GM18508 (cell line): Measurements from ENCODE around the gene BAHD1.

Experiments
- ATAC-seq: cut with Tn5 transposase; IDR thresholded peaks from one replicate; pipeline ENCODE4 v1.9.1; 2021; ENCODE audit warnings: moderate number of reproducible peaks; ENCODE audit not compliant: insufficient read depth, unreplicated experiment

Gene BAHD1

GRCh38 chr15:40464595-40465185 is 23.9 kb downstream of the BAHD1 start:
- ATAC-seq: no peak

GRCh38 chr15:40465939-40466338 is 25.2 kb downstream of the BAHD1 start:
- no peak for ATAC-seq

DNA sequence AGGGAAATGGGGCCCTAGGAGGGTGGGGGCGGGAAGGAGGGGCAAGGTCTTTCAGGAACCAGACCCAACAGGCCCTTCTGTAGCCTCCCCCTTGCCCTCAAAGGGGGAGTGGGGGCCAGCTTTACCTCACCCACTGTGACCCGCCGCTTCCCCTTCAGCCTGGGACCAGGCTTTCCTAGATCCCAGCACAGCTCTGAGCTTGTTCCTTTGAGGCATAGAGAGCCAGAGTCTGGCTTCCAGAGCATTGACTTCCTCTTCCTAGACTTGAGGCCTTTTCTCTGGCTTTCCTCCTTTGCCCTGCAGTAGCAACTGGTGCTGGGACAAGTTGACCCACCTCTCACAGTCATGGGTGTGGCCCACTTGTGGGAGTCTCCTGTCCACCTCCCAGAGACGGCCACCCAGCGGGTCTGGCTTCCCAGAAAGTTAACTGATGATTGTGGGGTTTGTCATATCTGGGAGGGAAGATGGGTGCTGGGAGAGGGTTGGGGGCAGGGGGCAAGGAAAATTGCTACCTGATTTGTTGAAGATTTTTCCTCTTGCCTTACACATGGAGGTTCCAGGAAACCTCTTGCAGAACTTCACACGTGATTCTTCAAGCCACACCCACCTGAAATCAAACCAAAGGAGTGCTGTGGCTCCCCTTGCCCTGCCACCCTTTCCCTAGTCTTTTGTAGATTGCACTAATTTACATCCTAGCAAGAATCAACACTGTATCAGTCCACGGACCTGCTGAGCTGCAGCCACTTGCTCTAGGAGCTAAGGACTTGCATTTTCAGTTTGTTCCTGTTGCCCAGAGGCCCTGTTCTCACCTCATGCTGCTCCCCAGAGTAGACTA is 25.9 kb downstream of the BAHD1 start:
- no peak for ATAC-seq

GRCh38 chr15:40467261-40467615 is 26.5 kb downstream of the BAHD1 start:
- no peak for ATAC-seq

DNA sequence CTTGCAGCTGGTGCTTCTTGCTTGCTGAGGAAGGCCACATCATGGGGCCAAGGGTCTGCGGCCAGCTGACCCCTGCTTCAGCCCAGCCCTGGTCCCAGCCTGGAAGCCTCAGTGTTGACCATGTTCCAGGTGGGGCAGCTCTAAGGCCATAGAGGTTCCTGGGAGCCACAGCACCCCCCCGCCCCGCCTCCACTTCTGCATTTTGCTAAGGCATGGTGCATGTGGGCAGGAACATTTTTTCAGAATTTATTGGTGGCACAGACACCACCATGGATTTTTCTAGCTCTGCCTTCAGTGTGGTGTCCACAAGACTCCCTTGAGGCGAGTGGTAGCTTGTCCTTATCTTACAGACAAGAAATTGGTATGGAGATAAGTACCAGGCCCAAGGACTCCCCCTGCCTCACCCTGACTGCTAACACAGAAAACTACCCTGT is 28.2 kb downstream of the BAHD1 start:
- ATAC-seq: no peak

DNA sequence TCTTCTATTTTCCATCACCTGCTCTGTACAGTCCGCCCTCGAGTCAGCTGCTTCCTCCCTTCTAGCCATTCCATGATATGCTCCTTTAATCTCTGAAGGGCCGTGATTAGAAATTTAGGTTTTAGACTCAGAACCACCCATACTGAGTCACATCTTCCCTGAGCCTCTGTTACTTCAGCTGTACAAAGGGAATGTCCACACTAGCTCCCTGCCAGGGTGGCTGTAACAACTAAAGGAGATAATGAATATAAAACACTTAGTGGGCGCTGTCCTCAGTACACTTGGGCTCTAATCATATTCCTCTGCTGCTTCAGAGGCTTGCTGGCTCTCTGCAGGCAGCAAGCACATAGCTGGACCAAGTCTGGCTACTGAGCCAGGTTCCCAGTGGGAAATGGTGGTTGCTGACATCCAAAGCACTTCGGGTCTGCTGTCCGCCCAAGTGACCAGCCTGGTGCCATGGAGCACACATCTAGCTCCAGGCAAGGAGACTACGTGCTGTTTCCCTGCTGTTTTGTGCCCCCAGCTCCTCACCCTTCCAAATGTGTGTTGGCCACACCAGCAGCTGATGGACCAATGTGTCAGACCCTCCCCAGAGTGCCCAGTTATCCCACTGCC is 29.1 kb downstream of the BAHD1 start:
- no peak for ATAC-seq

DNA sequence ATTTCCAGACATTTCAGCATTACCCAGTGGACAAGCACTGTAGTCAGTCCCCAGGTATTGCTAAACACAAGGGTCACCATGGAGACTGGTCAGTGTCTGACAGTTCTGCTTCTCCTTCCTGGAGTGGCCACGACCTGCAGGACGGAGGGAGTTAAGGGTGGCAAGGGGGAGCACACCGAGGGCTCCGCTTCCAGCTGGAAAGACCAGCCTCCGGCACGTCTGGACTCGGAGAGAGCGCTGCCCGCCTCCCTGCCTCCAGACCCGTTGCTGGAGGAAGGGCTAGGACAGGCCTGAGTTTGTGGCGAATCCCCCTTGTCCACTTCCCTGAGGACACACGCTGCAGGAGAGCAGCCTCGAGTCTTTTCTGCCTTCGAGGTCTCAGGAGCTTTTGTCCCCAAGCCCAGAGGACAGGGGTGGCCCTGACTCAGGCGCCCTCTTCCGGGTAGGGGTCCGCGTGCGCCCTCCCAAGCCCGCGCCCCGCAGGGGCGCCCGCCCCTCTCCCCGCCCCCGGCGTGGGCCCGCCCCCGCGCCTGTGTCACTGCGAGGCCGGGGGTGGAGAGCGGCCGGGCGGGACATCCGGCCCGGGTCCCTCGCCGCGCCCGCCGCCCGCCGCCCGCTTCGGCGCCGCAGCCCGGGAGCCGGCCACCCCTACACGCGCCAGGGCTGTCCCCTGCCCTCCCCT is 29.8 kb downstream of the BAHD1 start, which contains the start of gene CHST14:
Gene CHST14, plus strand, starts transcription at position 562 of the 682 bp plus-strand sequence. CDS start 230 bp downstream, outside the sequence.
- no peak for ATAC-seq

DNA sequence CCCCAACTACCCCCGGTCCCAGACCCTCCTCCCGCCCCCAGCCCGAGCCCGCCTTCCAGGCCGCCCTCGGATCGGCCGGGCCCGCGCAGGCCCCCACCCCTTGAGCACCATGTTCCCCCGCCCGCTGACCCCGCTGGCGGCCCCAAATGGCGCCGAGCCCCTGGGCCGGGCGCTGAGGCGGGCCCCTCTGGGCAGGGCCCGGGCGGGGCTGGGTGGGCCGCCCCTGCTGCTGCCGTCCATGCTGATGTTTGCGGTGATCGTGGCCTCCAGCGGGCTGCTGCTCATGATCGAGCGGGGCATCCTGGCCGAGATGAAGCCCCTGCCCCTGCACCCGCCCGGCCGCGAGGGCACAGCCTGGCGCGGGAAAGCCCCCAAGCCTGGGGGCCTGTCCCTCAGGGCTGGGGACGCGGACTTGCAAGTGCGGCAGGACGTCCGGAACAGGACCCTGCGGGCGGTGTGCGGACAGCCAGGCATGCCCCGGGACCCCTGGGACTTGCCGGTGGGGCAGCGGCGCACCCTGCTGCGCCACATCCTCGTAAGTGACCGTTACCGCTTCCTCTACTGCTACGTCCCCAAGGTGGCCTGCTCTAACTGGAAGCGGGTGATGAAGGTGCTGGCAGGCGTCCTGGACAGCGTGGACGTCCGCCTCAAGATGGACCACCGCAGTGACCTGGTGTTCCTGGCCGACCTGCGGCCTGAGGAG is 30.5 kb downstream of the BAHD1 start:
- no peak for ATAC-seq

GRCh38 chr15:40471808-40472150 is 31.0 kb downstream of the BAHD1 start:
- no peak for ATAC-seq

- ATAC-seq: no peak
These were observed 31.5 kb downstream of the BAHD1 start for GRCh38 chr15:40472171-40472727.

- ATAC-seq: no peak
These were observed 33.8 kb downstream of the BAHD1 start for GRCh38 chr15:40474581-40474980.

- no peak for ATAC-seq
These were observed 37.0 kb downstream of the BAHD1 start for GRCh38 chr15:40477642-40478327.

- ATAC-seq: no peak
These were observed 38.3 kb downstream of the BAHD1 start for GRCh38 chr15:40479024-40479423.

DNA sequence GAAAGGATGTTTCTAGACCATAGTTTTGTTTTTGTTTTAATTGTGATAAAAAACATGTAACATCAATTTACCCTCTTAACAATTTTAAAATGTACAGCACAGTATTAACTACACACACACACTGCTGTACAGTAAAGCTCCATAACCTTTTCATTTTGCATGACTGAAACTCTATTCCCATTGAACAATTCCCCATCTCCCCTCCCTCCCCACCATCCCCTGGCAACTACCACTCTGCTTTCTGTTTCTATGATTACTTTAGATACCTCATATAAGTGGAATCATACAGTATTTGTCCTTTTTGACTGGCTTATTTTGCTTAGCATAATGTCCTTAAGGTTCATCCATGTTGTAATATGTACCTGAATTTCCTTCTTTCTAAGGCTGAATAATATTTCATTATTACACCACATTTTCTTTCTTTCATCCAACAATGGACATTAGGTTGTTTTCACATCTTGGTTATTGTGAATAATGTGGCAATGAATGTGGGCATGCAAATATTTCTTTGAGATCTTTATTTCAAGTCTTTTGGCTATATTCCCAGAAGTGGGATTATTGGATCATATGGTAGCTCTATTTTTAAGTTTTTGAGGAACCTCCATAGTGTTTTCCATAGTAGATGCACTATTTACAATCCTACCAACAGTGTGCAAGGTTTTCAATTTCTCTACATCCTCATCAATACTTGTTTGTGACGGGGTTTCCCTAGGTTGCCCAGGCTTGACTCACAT is 40.8 kb downstream of the BAHD1 start:
- no peak for ATAC-seq

DNA sequence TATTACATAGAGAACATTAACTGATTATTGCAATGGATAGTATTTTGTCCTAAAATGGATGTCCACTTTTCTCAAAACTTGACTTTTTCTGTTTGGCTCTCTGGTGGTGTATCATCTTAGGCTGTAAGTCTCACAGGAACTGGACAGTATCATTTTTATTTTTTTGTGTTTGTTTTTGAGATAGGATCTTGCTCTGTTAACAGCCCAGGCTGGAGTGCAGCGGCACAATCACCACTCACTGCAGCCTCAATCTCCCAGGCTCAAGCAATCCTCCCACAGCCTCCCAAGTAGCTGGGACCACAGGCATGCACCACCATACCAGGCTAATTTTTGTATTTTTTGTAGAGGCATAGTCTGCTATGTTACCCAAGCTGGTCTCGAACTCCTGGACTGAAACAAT is 43.2 kb downstream of the BAHD1 start:
- ATAC-seq: no peak

- no peak for ATAC-seq
These were observed 45.5 kb downstream of the BAHD1 start for GRCh38 chr15:40486066-40486770.

- ATAC-seq: no peak
These were observed 47.3 kb downstream of the BAHD1 start for GRCh38 chr15:40487816-40488682.
